ENCODE measurements around the gene SIN3A.
"Not testable (repeated sequence)": the region's sequence is repeated elsewhere in the genome, so short reads cannot be mapped to it uniquely, and the experiment has no call there.

SIN3A gene

GRCh38 chr15:75356006-75356405, 95.5 kb downstream of the SIN3A start:
- no peak for DNase-seq

- no peak for DNase-seq
Observed at GRCh38 chr15:75355369-75355768, 96.1 kb downstream of the SIN3A start.

GRCh38 chr15:75354454-75354853, 97.0 kb downstream of the SIN3A start:
- DNase-seq, result no peak

GRCh38 chr15:75353604-75354003, 97.9 kb downstream of the SIN3A start:
- DNase-seq, result no peak

GRCh38 chr15:75352186-75353080, 99.1 kb downstream of the SIN3A start:
- no peak for DNase-seq

- DNase-seq, result no peak
Observed at GRCh38 chr15:75350601-75351361, 100.7 kb downstream of the SIN3A start.

- DNase-seq, result peak; percentile 69
Observed at GRCh38 chr15:75349851-75350588, 101.5 kb downstream of the SIN3A start.

GRCh38 chr15:75349351-75349669, 102.2 kb downstream of the SIN3A start:
- not testable (repeated sequence) for DNase-seq

GRCh38 chr15:75348562-75349350, 102.7 kb downstream of the SIN3A start:
- no peak for DNase-seq

- peak; percentile 15 for DNase-seq
Observed at GRCh38 chr15:75348034-75348561, 103.4 kb downstream of the SIN3A start.

- DNase-seq, result peak; percentile 41
Observed at GRCh38 chr15:75347222-75348033, 104.1 kb downstream of the SIN3A start.

GRCh38 chr15:75346796-75347221, 104.7 kb downstream of the SIN3A start, which contains the start of gene NEIL1:
TSS of gene NEIL1 (plus strand) at chr15:75347039. CDS start at chr15:75348906, 1,867 bp downstream.
- no peak for DNase-seq

- DNase-seq, result not testable (repeated sequence)
Observed at GRCh38 chr15:75343953-75344352, 107.5 kb downstream of the SIN3A start.

- DNase-seq, result no peak
Observed at GRCh38 chr15:75342221-75342620, 109.3 kb downstream of the SIN3A start.

- DNase-seq, result no peak
Observed at GRCh38 chr15:75339531-75340240, 111.8 kb downstream of the SIN3A start.

- DNase-seq, result no peak
Observed at GRCh38 chr15:75338661-75339240, 112.7 kb downstream of the SIN3A start.

GRCh38 chr15:75335705-75336355, 115.7 kb downstream of the SIN3A start, which contains the start of gene COMMD4:
TSS of gene COMMD4 (plus strand) at chr15:75336063. CDS start at chr15:75336090, 27 bp downstream.
- DNase-seq, result peak; percentile 56

GRCh38 chr15:75335313-75335704, 116.2 kb downstream of the SIN3A start:
- no peak for DNase-seq
